ENCODE measurements around the gene CAND1.

- peak; percentile 51 for TF ChIP-seq CTCF (conservative IDR thresholded peaks at IDR 0.05)
- no peak for TF ChIP-seq ZFX (IDR thresholded peaks at IDR 0.05)
Observed at GRCh38 chr12:67220065-67220464, 49.1 kb upstream of the CAND1 start.

All from C4-2B (cell line).